Measurements from ENCODE around the gene TPCN1. TPM values are rescaled to one million over a fixed set of nuclear protein-coding genes. Genes with fewer than 3 reads are reported as not detected.

The TPCN1 gene
- polyA plus RNA-seq, 1 of the 3 experiments (the other 2 are of a cell fraction) = 15.7 TPM

DNA sequence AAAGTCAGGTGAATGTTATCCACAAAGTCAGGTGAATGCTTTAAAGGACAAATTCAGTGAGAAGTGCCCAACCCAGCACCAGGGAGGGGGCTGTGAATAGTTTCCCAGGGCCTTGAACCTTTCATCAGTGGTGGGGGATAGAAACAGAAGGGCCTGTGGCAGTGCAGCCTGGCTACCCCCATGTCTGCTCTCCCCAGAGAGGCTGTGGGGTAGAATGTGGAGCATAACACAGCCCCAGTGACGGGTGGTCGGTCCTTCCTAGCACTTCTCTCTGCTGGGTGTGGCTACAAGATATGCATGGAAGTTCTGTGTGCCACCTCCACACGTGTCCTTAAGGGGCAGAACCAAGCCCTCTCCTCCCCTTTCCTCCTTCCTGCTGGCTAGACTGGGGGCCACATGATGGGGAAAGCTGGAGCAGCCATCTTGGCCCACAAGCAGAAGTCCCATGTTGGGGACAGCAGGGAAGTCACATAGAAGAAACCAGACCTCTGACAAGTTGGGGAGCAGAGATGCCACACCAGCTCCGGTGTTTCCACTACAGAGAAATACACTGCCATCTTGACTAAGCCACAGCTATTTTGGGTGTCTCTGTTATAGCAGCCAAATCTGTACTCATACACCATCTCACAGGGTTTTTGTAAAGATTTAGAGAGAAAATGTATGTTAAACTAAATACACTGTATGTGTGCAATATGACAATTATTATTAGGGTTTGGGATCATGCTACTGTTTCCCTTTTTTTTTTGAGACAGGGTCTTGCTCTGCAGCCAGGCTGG lies 18.8 kb upstream of the TPCN1 start:
- Histone ChIP-seq H3K27me3 (ENCODE audit: insufficient read depth) (no peaks in the 10 kb centered on the region), H3K4me2 (no peak overlapping the region), H3K9ac (no peak overlapping the region), H2AFZ (ENCODE audit: low read depth) (no peak overlapping the region), H3K9me2 (no peaks in the 10 kb centered on the region), H3K9me3 (no peaks in the 10 kb centered on the region), H3K36me3 (replicated peaks in 1 of 2; ENCODE audit: control insufficient read depth in 1 of 2, insufficient read depth in 2 of 2, low read length in 1 of 2) (no peaks in the 10 kb centered on the region), H3K27ac (ENCODE audit: low read depth in 2 of 2, low read length in 1 of 2) (no peak overlapping the region), H3K4me3 (ENCODE audit: low read depth in 2 of 2, low read length in 1 of 2) (no peak overlapping the region), H3K79me2 (ENCODE audit: insufficient read depth) (no peaks in the 10 kb centered on the region), H4K20me1 (ENCODE audit: insufficient read depth) (no peaks in the 10 kb centered on the region), H3F3A (replicated peaks; ENCODE audit: insufficient read depth) (peaks cover 4% of the 10 kb centered on the region), H3K4me1 (ENCODE audit: control insufficient read depth in 1 of 2, insufficient read depth in 2 of 2, low read depth in 1 of 2, low read length in 1 of 2) (peaks cover 0 to 10% of the 10 kb centered on the region in 2 experiments; a peak in 1 of 4 replicates)
- TF ChIP-seq RFX5 (IDR thresholded peaks at IDR 0.05; ENCODE audit: low read length) (no peak), GATA2 (CRISPR knock-in tag; IDR thresholded peaks at IDR 0.05) (no peak), JUND (IDR thresholded peaks at IDR 0.05) (no peak), TEAD4 (IDR thresholded peaks at IDR 0.05; ENCODE audit: borderline replicate concordance, insufficient read depth) (no peak), FOXM1 (IDR thresholded peaks at IDR 0.05; ENCODE audit: low read depth) (no peak)
- TF ChIP-seq, protein P1, sequence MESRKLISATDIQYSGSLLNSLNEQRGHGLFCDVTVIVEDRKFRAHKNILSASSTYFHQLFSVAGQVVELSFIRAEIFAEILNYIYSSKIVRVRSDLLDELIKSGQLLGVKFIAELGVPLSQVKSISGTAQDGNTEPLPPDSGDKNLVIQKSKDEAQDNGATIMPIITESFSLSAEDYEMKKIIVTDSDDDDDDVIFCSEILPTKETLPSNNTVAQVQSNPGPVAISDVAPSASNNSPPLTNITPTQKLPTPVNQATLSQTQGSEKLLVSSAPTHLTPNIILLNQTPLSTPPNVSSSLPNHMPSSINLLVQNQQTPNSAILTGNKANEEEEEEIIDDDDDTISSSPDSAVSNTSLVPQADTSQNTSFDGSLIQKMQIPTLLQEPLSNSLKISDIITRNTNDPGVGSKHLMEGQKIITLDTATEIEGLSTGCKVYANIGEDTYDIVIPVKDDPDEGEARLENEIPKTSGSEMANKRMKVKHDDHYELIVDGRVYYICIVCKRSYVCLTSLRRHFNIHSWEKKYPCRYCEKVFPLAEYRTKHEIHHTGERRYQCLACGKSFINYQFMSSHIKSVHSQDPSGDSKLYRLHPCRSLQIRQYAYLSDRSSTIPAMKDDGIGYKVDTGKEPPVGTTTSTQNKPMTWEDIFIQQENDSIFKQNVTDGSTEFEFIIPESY (IDR thresholded peaks at IDR 0.05; ENCODE audit: borderline replicate concordance, low read depth) = no peak
- TF ChIP-seq, protein P2, sequence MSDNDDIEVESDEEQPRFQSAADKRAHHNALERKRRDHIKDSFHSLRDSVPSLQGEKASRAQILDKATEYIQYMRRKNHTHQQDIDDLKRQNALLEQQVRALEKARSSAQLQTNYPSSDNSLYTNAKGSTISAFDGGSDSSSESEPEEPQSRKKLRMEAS (IDR thresholded peaks at IDR 0.05; ENCODE audit: low read depth) = no peak
- CTCF ChIA-PET = interaction anchor here (1.4 to 3.7 kb wide), 2 partner anchors 180 to 223 kb away, joined by 3 to 14 read pairs; no protein-coding TSS in a partner anchor
- POLR2A ChIA-PET = interaction anchor here (0.6 kb wide), 1 partner anchor 44 kb away, joined by 3 read pairs; no protein-coding TSS in a partner anchor
- no peak for DNase-seq
- WGBS (ENCODE audit: low lambda C conversion rate) = 90% methylated on average over 3 of the region's 4 CpGs

DNA sequence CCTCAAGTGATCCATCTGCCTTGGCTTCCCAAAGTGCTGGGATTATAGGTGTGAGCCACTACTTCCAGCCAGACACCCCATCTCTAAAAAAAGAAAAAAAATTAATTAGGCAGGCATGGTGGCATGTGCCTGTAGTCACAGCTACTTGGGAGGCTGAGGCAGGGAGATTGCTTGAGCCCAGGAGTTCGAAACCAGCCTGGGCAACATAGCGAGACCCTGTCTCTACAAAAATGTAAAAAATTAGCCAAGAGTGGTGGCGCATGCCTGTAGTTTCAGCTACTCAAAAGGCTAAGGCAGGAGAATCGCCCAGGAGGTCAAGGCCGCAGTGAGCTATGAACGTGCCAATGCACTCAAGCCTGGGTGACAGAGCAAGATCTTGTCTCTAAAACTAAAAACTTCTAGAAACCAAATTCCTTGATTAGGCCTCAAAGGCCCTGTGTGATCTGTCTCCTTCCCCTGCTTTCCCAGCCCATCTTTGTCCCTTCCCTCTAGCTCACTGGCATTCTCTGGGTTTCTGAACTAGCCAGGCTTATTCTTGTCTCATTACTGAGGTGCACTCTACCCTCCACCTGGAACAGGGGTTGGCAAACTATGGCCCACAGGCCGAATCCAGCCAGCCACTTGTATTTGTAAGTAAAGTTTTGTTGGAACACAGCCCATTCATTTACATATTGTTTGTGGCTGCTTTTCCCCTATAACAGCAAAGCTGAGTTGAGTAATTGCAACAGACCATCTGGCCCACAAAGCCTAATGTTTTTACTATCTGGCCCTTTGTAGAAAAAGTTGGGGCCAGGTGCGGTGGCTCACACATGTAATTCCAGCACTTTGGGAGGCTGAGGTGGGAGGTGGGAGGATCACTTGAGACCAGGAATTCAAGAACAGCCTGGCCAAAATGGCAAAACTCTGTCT lies 17.2 kb upstream of the TPCN1 start:
- no peaks in the 10 kb centered on the region for H4K20me1 ChIP-seq (ENCODE audit: insufficient read depth)
- no peak overlapping the region for H3K4me3 ChIP-seq (ENCODE audit: low read depth in 2 of 2, low read length in 1 of 2)
- ChIA-PET CTCF (interaction anchor here (0.7 to 3.7 kb wide), 4 partner anchors 9 to 221 kb away, joined by 3 to 14 read pairs (median 4); no protein-coding TSS in a partner anchor), POLR2A (interaction anchor here (0.8 kb wide), 1 partner anchor 55 kb away, joined by 3 read pairs; no protein-coding TSS in a partner anchor)
- no peaks in the 10 kb centered on the region for H3K9me3 ChIP-seq
- DNase-seq = no peak
- 92% methylated on average over 8 of the region's 8 CpGs for WGBS (ENCODE audit: low lambda C conversion rate)
- no peak overlapping the region for H3K9ac ChIP-seq
- no peaks in the 10 kb centered on the region for H3K36me3 ChIP-seq (replicated peaks in 1 of 2; ENCODE audit: control insufficient read depth in 1 of 2, insufficient read depth in 2 of 2, low read length in 1 of 2)
- H3F3A ChIP-seq (replicated peaks; ENCODE audit: insufficient read depth) = no peaks in the 10 kb centered on the region
- no peaks in the 10 kb centered on the region for H3K79me2 ChIP-seq (ENCODE audit: insufficient read depth)
- TF ChIP-seq RAD21 (IDR thresholded peaks at IDR 0.05; ENCODE audit: low read length) = no peak
- no peak for TF ChIP-seq SIN3A (IDR thresholded peaks at IDR 0.05; ENCODE audit: borderline replicate concordance, low read depth, low read length)
- no peak overlapping the region for H2AFZ ChIP-seq (ENCODE audit: low read depth)
- no peaks in the 10 kb centered on the region for H3K27me3 ChIP-seq (ENCODE audit: insufficient read depth)
- H3K27ac ChIP-seq (ENCODE audit: low read depth in 2 of 2, low read length in 1 of 2) = no peak overlapping the region
- H3K4me1 ChIP-seq (ENCODE audit: control insufficient read depth in 1 of 2, insufficient read depth in 2 of 2, low read depth in 1 of 2, low read length in 1 of 2) = peaks cover 0 to 10% of the 10 kb centered on the region in 2 experiments; a peak in 1 of 4 replicates
- H3K9me2 ChIP-seq = no peaks in the 10 kb centered on the region
- no peak overlapping the region for H3K4me2 ChIP-seq
